PC-9 (cell line): ENCODE data around the gene CHMP4B. TPM values are rescaled to one million over a fixed set of nuclear protein-coding genes. Genes with fewer than 3 reads are reported as not detected.

Experiments
- BruUV-seq: library from RNA; stranded (reverse); fragments of 400-500 nt; replicated peaks from 2 replicates; lab custom pipeline; 2021; lab: Mats Ljungman, UMichigan
- CTCF ChIA-PET: fragments of 300-600 bp; sonication (Branson Sonifier 250); formaldehyde crosslinking; loops from one replicate; lab custom pipeline; 2022; ENCODE audit warnings: antibody characterized with exemption; lab: Charles Lee
- POLR2A ChIA-PET: fragments of 300-600 bp; sonication (Branson Sonifier 250); formaldehyde crosslinking; loops from one replicate; lab custom pipeline; 2022; ENCODE audit warnings: antibody characterized with exemption; ENCODE audit not compliant: unreplicated experiment; lab: Charles Lee
- DNase-seq, 2 experiments: peaks; one replicate each; pipeline versions ENCODE4 v3.0.0 to v3.0.0-alpha.2; 2015 to 2022; ENCODE audit warnings: mixed read lengths in 1 of 2
- H2AFZ ChIP-seq: fragments of 200-600 bp; sonication (generic); 2 replicates; pipeline ENCODE4 v1.8.1; 2017; ENCODE audit warnings: antibody characterized with exemption
- H3F3A ChIP-seq: fragments of 200-600 bp; sonication (generic); 2 replicates; pipeline ENCODE4 v1.8.1; 2017; ENCODE audit warnings: antibody characterized with exemption, mild to moderate bottlenecking, low read depth; ENCODE audit not compliant: insufficient read depth
- H3K27ac ChIP-seq: fragments of 200-600 bp; sonication (generic); 2 replicates; pipeline ENCODE4 v1.6.1; 2016; ENCODE audit warnings: mixed run types
- H3K27me3 ChIP-seq: fragments of 200-600 bp; sonication (generic); 2 replicates; pipeline ENCODE4 v1.6.1; 2016; ENCODE audit warnings: low read depth, mixed run types; ENCODE audit not compliant: insufficient read depth
- H3K36me3 ChIP-seq: fragments of 200-600 bp; sonication (generic); 2 replicates; pipeline ENCODE4 v1.6.1; 2016; ENCODE audit warnings: low read depth, mixed run types
- H3K4me1 ChIP-seq: fragments of 200-600 bp; sonication (generic); replicated peaks from 2 replicates; pipeline ENCODE4 v1.6.1; 2016; ENCODE audit warnings: mixed run types; ENCODE audit not compliant: insufficient read depth
- H3K4me2 ChIP-seq: fragments of 200-600 bp; sonication (generic); 2 replicates; pipeline ENCODE4 v1.6.1; 2017; ENCODE audit warnings: mixed run types
- H3K4me3 ChIP-seq: fragments of 200-600 bp; sonication (generic); 2 replicates; pipeline ENCODE4 v1.6.1; 2016; ENCODE audit warnings: mixed run types
- H3K79me2 ChIP-seq: fragments of 200-600 bp; sonication (generic); 2 replicates; pipeline ENCODE4 v1.6.1; 2017; ENCODE audit warnings: low read depth, mixed run types
- H3K9me2 ChIP-seq: fragments of 200-600 bp; sonication (generic); 2 replicates; pipeline ENCODE4 v1.8.1; 2017; ENCODE audit warnings: mild to moderate bottlenecking; ENCODE audit not compliant: insufficient read depth
- H3K9me3 ChIP-seq: fragments of 200-600 bp; sonication (generic); 2 replicates; pipeline ENCODE4 v1.8.1; 2016; ENCODE audit warnings: low read depth; ENCODE audit not compliant: insufficient read depth
- H4K20me1 ChIP-seq: fragments of 200-600 bp; sonication (generic); 2 replicates; pipeline ENCODE4 v1.8.1; 2017; ENCODE audit not compliant: insufficient read depth
- CTCF ChIP-seq: fragments of 200-600 bp; sonication (generic); conservative IDR thresholded peaks from 2 replicates; pipeline ENCODE4 v1.6.1; 2017; ENCODE audit warnings: mixed run types, antibody characterized with exemption, mild to moderate bottlenecking, moderate library complexity
- EZH2 ChIP-seq: fragments of 200-600 bp; sonication (generic); IDR thresholded peaks from 2 replicates; pipeline ENCODE4 v1.8.0; 2017; ENCODE audit warnings: antibody characterized with exemption, low read depth
- intact Hi-C: fragments of 100-400 bp; cut with micrococcal nuclease; formaldehyde crosslinking; loops from one replicate; pipeline ENCODE4 v1.10.0; 2022; ENCODE audit not compliant: unreplicated experiment
- total RNA-seq: library from RNA; stranded (reverse); gene quantifications from 2 replicates; pipeline ENCODE4 v1.2.3, GENCODE V29; 2021

The CHMP4B gene
- total RNA-seq, 1 experiment from 2014 or later = 180 TPM

GRCh38 chr20:33843050-33843449 lies 31.9 kb downstream of the CHMP4B start:
- no peaks in the 10 kb centered on the region for H3K9me3 ChIP-seq
- H3K4me3 ChIP-seq = no peak overlapping the region
- TF ChIP-seq CTCF (no peak), EZH2 (no peak)
- ChIA-PET CTCF (no interaction called here), POLR2A (interaction anchor here (0.6 kb wide), 1 partner anchor 247 kb away, joined by 3 read pairs; no protein-coding TSS in a partner anchor)
- H3K4me1 ChIP-seq = peaks cover 18% of the 10 kb centered on the region
- H4K20me1 ChIP-seq = peaks cover 100% of the 10 kb centered on the region
- intact Hi-C loops = no loop called here
- H3K4me2 ChIP-seq = peak overlapping the region; percentile 14; the same call in 1 of the 2 replicates
- H2AFZ ChIP-seq = no peak overlapping the region
- peaks cover 10% of the 10 kb centered on the region for H3K36me3 ChIP-seq
- H3K27ac ChIP-seq = 0 out of 2 replicates have a peak overlapping the region, but pooled peaks have one; percentile 33
- no TSS peak for BruUV-seq
- DNase-seq = no peak
- peaks cover 13% of the 10 kb centered on the region; the same call in 1 of the 2 replicates for H3F3A ChIP-seq
- H3K9me2 ChIP-seq = no peaks in the 10 kb centered on the region
- peaks cover 99% of the 10 kb centered on the region for H3K79me2 ChIP-seq
- H3K27me3 ChIP-seq = no peaks in the 10 kb centered on the region

- ChIA-PET POLR2A (no interaction called here), CTCF (no interaction called here)
- Histone ChIP-seq H3F3A (peaks cover 13% of the 10 kb centered on the region; the same call in 1 of the 2 replicates), H3K27ac (peak overlapping the region; percentile 33; the same call in 1 of the 2 replicates), H3K79me2 (peaks cover 99% of the 10 kb centered on the region), H2AFZ (no peak overlapping the region), H3K9me3 (no peaks in the 10 kb centered on the region), H4K20me1 (peaks cover 100% of the 10 kb centered on the region), H3K27me3 (no peaks in the 10 kb centered on the region), H3K4me2 (peak overlapping the region; percentile 14; the same call in 1 of the 2 replicates), H3K4me1 (peaks cover 16% of the 10 kb centered on the region), H3K36me3 (peaks cover 10% of the 10 kb centered on the region), H3K4me3 (no peak overlapping the region), H3K9me2 (no peaks in the 10 kb centered on the region)
- no TSS peak for BruUV-seq
- intact Hi-C loops = no loop called here
- peak in 1 of 2 experiments; percentile 53 for DNase-seq
- TF ChIP-seq CTCF (no peak), EZH2 (no peak)
Measured at GRCh38 chr20:33843854-33844253, 32.7 kb downstream of the CHMP4B start.

GRCh38 chr20:33846291-33846935 lies 35.3 kb downstream of the CHMP4B start:
- no peak overlapping the region for H3K4me3 ChIP-seq
- peaks cover 16% of the 10 kb centered on the region for H3K4me1 ChIP-seq
- no peak overlapping the region for H2AFZ ChIP-seq
- peaks cover 13% of the 10 kb centered on the region; the same call in 1 of the 2 replicates for H3F3A ChIP-seq
- H3K36me3 ChIP-seq = peaks cover 8% of the 10 kb centered on the region
- no peak overlapping the region for H3K27ac ChIP-seq
- intact Hi-C loops = no loop called here
- H3K9me2 ChIP-seq = no peaks in the 10 kb centered on the region
- peaks cover 95% of the 10 kb centered on the region for H4K20me1 ChIP-seq
- no TSS peak for BruUV-seq
- CTCF ChIA-PET = no interaction called here
- POLR2A ChIA-PET = interaction anchor here (0.6 kb wide), 2 partner anchors 266 to 594 kb away, joined by 3 to 6 read pairs; partner anchors contain the start of gene EIF2S2
- peaks cover 88% of the 10 kb centered on the region for H3K79me2 ChIP-seq
- no peaks in the 10 kb centered on the region for H3K27me3 ChIP-seq
- H3K4me2 ChIP-seq = no peak overlapping the region
- no peaks in the 10 kb centered on the region for H3K9me3 ChIP-seq
- no peak for DNase-seq
- no peak for TF ChIP-seq EZH2
- no peak for TF ChIP-seq CTCF
